ENCODE results near the gene TRAPPC2. TPM values are rescaled to one million over a fixed set of nuclear protein-coding genes. Genes with fewer than 3 reads are reported as not detected.

Gene TRAPPC2
- total and polyA plus RNA-seq, 9 of the 15 experiments (the other 6 are each of a cell fraction or from before 2014, with no cell fraction given), result 10.3 to 30.6 (median 18.6) TPM

GRCh38 chrX:13733506-13733905 lies 914 bp downstream of the TRAPPC2 start:
- in situ Hi-C loops (cut with MboI), result no loop called here
- DNase-seq (ENCODE audit: extremely low read depth in 1 of 4, low spot score in 3 of 4), result no peak
- H3K36me3 ChIP-seq (ENCODE audit: control insufficient read depth, insufficient read depth, low read length), result peaks cover 37% of the 10 kb centered on the region; the same call in 2 of the 3 replicates
- H3K79me2 ChIP-seq (ENCODE audit: control insufficient read depth, insufficient read depth, low read length), result peaks cover 57% of the 10 kb centered on the region
- 0 out of 2 replicates have a peak overlapping the region, but pooled peaks have one; percentile 88 for H2AFZ ChIP-seq (ENCODE audit: low read depth, low read length)
- H3K9me3 ChIP-seq (replicated peaks; ENCODE audit: control insufficient read depth, insufficient read depth, low read depth, low read length), result no peaks in the 10 kb centered on the region
- CTCF ChIA-PET (ENCODE audit: low intra/inter-chr PET ratio), result interaction anchor here (0.6 kb wide), 1 partner anchor 63 kb away, joined by 3 read pairs; no protein-coding TSS in a partner anchor
- no peaks in the 10 kb centered on the region for H4K20me1 ChIP-seq (replicated peaks; ENCODE audit: control insufficient read depth, insufficient read depth, low read length)
- 0% methylated on average over 4 of the region's 4 CpGs for WGBS (ENCODE audit: insufficient coverage, low coverage, missing lambda C conversion rate)
- H3K27ac ChIP-seq (ENCODE audit: extremely low read depth, low read depth, low read length), result peak overlapping the region; percentile 96
- FAIRE-seq, result no peak
- intact Hi-C loops (cut with micrococcal nuclease), result loop anchor here (5.0 kb wide), 1 partner anchor 36 kb away; no protein-coding TSS in a partner anchor
- ATAC-seq, result no peak
- H3K4me3 ChIP-seq, result peak overlapping the region; percentile 94
- H3K9me1 ChIP-seq (ENCODE audit: control insufficient read depth, insufficient read depth, low read length), result no peaks in the 10 kb centered on the region
- no peak for TF ChIP-seq SREBF1 (IDR thresholded peaks at IDR 0.05; ENCODE audit: borderline replicate concordance, low read depth, low read length)
- no peak for TF ChIP-seq RBM39 (optimal IDR thresholded peaks at IDR 0.05; ENCODE audit: low read depth, low read length)
- no peak for TF ChIP-seq FOXM1 (IDR thresholded peaks at IDR 0.05; ENCODE audit: low read depth)
- no peak for TF ChIP-seq FOXM1 (CRISPR knock-in tag; IDR thresholded peaks at IDR 0.05; ENCODE audit: low read depth)
- no peak for TF ChIP-seq ZNF395 (CRISPR knock-in tag; IDR thresholded peaks at IDR 0.05)
- TF ChIP-seq ZNF592 (IDR thresholded peaks at IDR 0.05), result no peak
- H3K27me3 ChIP-seq (ENCODE audit: control insufficient read depth in 2 of 2, insufficient read depth in 2 of 2, low read length in 2 of 2), result no peaks in the 10 kb centered on the region
- POLR2A ChIA-PET, result interaction anchor here (1.7 kb wide), 1 partner anchor 9 kb away, joined by 4 read pairs; no protein-coding TSS in a partner anchor
- H3K4me2 ChIP-seq (ENCODE audit: insufficient read depth, low read length), result peak overlapping the region; percentile 97
- H3K4me1 ChIP-seq (replicated peaks in 1 of 2; ENCODE audit: control insufficient read depth in 2 of 2, insufficient read depth in 2 of 2, low read length in 2 of 2), result peaks cover 5 to 15% of the 10 kb centered on the region in 2 experiments; a peak in 4 of 5 replicates
- peak overlapping the region; percentile 43 to 94; a peak in 2 of 4 replicates for H3K9ac ChIP-seq (ENCODE audit: insufficient read depth in 1 of 2, low read depth in 2 of 2, low read length in 2 of 2)
- no TSS peak for BruUV-seq (replicated peaks)

Data from K562 (cell line).